ENCODE measurements around the gene HOXA10.

HOXA10 gene

DNA sequence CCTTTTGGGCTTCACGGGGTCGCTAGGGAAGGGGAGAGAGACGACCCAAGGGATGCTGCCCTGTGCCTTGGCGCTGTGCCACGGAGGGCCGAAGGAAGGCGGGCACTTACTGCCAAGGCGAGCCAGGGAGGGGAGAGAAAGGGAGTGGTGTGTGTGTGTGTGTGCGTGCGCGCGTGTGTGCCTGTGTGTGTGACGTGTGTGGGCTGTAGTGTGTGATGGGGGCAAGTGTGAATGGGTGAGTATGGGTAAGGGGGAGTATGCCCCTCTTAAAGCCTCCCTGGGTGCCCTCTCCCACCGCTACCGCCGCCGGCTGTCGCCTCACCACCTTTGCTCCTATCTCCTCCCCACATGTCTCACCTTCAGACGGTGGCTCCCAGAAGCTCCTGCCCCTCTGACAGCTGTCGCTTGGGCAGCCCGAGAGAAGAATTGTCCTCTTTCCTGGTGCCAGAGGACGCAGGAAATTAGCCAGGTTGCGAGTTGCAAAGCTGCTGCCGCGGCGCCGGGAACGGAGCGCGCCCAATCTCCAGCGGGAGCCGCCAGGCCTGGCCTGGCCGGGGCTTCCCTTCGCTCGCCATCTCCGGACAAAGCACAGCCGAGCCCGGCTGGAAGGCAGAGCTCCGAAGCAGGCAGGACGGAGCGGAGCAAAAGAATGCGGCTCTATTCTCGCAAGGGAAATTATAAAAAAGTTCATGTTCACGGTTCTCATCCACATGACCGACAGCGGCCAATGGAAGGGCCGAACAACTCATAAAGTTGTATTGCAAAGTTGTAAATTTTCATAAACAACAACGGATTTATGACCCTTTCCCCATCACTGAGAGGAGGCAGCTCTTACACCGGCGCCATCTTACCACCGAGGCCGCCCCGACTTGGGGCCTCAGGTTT, 21.9 kb downstream of the HOXA10 start, which contains the start of gene HOXA3:
HOXA3 (minus strand) TSS at position 653 of the 885 bp plus-strand sequence. CDS start 41,943 bp downstream, outside the sequence.
- Histone ChIP-seq H3K79me2 (ENCODE audit: low read length) (no peaks in the 10 kb centered on the region), H3F3A (ENCODE audit: insufficient read depth, low read length) (no peaks in the 10 kb centered on the region), H3K4me2 (ENCODE audit: low read depth, low read length) (peak within 1 kb of the TSS; percentile 96), H3K4me1 (ENCODE audit: low read length) (peaks cover 7% of the 10 kb centered on the region; the same call in 1 of the 2 replicates), H3K9ac (ENCODE audit: low read length) (no peak within 1 kb of the TSS), H3K4me3 (ENCODE audit: low read length) (peak within 1 kb of the TSS; percentile 61), H2AFZ (ENCODE audit: low read length) (peak within 1 kb of the TSS; percentile 39; the same call in 1 of the 2 replicates), H3K36me3 (replicated peaks; ENCODE audit: insufficient read depth, low read length) (no peaks in the 10 kb centered on the region), H3K9me2 (replicated peaks; ENCODE audit: insufficient read depth, low read length) (no peaks in the 10 kb centered on the region), H4K20me1 (ENCODE audit: insufficient read depth, low read length) (no peaks in the 10 kb centered on the region), H3K27me3 (replicated peaks; ENCODE audit: insufficient read depth, low read length) (peaks cover 85% of the 10 kb centered on the region), H3K9me3 (replicated peaks; ENCODE audit: insufficient read depth, low read length) (no peaks in the 10 kb centered on the region), H3K27ac (ENCODE audit: low read length) (no peak within 1 kb of the TSS)
- TF ChIP-seq EZH2phosphoT487 (IDR thresholded peaks at IDR 0.05; ENCODE audit: low read length) (no peak), EZH2 (optimal IDR thresholded peaks at IDR 0.05; ENCODE audit: low read depth, low read length) (peak; percentile 34)
- TF ChIP-seq, protein P1, sequence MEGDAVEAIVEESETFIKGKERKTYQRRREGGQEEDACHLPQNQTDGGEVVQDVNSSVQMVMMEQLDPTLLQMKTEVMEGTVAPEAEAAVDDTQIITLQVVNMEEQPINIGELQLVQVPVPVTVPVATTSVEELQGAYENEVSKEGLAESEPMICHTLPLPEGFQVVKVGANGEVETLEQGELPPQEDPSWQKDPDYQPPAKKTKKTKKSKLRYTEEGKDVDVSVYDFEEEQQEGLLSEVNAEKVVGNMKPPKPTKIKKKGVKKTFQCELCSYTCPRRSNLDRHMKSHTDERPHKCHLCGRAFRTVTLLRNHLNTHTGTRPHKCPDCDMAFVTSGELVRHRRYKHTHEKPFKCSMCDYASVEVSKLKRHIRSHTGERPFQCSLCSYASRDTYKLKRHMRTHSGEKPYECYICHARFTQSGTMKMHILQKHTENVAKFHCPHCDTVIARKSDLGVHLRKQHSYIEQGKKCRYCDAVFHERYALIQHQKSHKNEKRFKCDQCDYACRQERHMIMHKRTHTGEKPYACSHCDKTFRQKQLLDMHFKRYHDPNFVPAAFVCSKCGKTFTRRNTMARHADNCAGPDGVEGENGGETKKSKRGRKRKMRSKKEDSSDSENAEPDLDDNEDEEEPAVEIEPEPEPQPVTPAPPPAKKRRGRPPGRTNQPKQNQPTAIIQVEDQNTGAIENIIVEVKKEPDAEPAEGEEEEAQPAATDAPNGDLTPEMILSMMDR (IDR thresholded peaks at IDR 0.05; ENCODE audit: low read length): no peak
- no peak for DNase-seq

- no peaks in the 10 kb centered on the region for H3K36me3 ChIP-seq (replicated peaks; ENCODE audit: insufficient read depth, low read length)
- H3F3A ChIP-seq (ENCODE audit: insufficient read depth, low read length): no peaks in the 10 kb centered on the region
- H2AFZ ChIP-seq (ENCODE audit: low read length): peak overlapping the region; percentile 64
- no peaks in the 10 kb centered on the region for H3K9me2 ChIP-seq (replicated peaks; ENCODE audit: insufficient read depth, low read length)
- TF ChIP-seq EZH2phosphoT487 (IDR thresholded peaks at IDR 0.05; ENCODE audit: low read length) (no peak), EZH2 (optimal IDR thresholded peaks at IDR 0.05; ENCODE audit: low read depth, low read length) (no peak)
- TF ChIP-seq, protein P1 (IDR thresholded peaks at IDR 0.05; ENCODE audit: low read length): no peak
- H3K9ac ChIP-seq (ENCODE audit: low read length): no peak overlapping the region
- H4K20me1 ChIP-seq (ENCODE audit: insufficient read depth, low read length): no peaks in the 10 kb centered on the region
- H3K9me3 ChIP-seq (replicated peaks; ENCODE audit: insufficient read depth, low read length): no peaks in the 10 kb centered on the region
- H3K27me3 ChIP-seq (replicated peaks; ENCODE audit: insufficient read depth, low read length): peaks cover 86% of the 10 kb centered on the region
- no peak overlapping the region for H3K27ac ChIP-seq (ENCODE audit: low read length)
- peaks cover 7% of the 10 kb centered on the region; the same call in 1 of the 2 replicates for H3K4me1 ChIP-seq (ENCODE audit: low read length)
- peak overlapping the region; percentile 96 for H3K4me2 ChIP-seq (ENCODE audit: low read depth, low read length)
- no peaks in the 10 kb centered on the region for H3K79me2 ChIP-seq (ENCODE audit: low read length)
- DNase-seq: no peak
- peak overlapping the region; percentile 61 for H3K4me3 ChIP-seq (ENCODE audit: low read length)
Measured at GRCh38 chr7:27151341-27151930, 22.7 kb downstream of the HOXA10 start.

- Histone ChIP-seq H3K79me2 (ENCODE audit: low read length) (no peaks in the 10 kb centered on the region), H3K9ac (ENCODE audit: low read length) (no peak overlapping the region; the same call in 1 of the 2 replicates), H3K9me3 (replicated peaks; ENCODE audit: insufficient read depth, low read length) (no peaks in the 10 kb centered on the region), H3K4me1 (ENCODE audit: low read length) (peaks cover 7% of the 10 kb centered on the region; the same call in 1 of the 2 replicates), H3K36me3 (replicated peaks; ENCODE audit: insufficient read depth, low read length) (no peaks in the 10 kb centered on the region), H3K27ac (ENCODE audit: low read length) (no peak overlapping the region), H2AFZ (ENCODE audit: low read length) (peak overlapping the region; percentile 64), H3K4me3 (ENCODE audit: low read length) (peak overlapping the region; percentile 61), H4K20me1 (ENCODE audit: insufficient read depth, low read length) (no peaks in the 10 kb centered on the region), H3K4me2 (ENCODE audit: low read depth, low read length) (peak overlapping the region; percentile 96), H3K27me3 (replicated peaks; ENCODE audit: insufficient read depth, low read length) (peaks cover 82% of the 10 kb centered on the region), H3K9me2 (replicated peaks; ENCODE audit: insufficient read depth, low read length) (no peaks in the 10 kb centered on the region), H3F3A (ENCODE audit: insufficient read depth, low read length) (no peaks in the 10 kb centered on the region)
- peak; percentile 68 for DNase-seq
- TF ChIP-seq EZH2 (optimal IDR thresholded peaks at IDR 0.05; ENCODE audit: low read depth, low read length) (no peak), EZH2phosphoT487 (IDR thresholded peaks at IDR 0.05; ENCODE audit: low read length) (no peak)
- TF ChIP-seq, protein P1 (IDR thresholded peaks at IDR 0.05; ENCODE audit: low read length): peak; percentile 85
Measured at GRCh38 chr7:27150568-27151340, 23.4 kb downstream of the HOXA10 start.

Data from MM.1S (cell line).